ENCODE data around the gene NISCH.

NISCH gene

DNA sequence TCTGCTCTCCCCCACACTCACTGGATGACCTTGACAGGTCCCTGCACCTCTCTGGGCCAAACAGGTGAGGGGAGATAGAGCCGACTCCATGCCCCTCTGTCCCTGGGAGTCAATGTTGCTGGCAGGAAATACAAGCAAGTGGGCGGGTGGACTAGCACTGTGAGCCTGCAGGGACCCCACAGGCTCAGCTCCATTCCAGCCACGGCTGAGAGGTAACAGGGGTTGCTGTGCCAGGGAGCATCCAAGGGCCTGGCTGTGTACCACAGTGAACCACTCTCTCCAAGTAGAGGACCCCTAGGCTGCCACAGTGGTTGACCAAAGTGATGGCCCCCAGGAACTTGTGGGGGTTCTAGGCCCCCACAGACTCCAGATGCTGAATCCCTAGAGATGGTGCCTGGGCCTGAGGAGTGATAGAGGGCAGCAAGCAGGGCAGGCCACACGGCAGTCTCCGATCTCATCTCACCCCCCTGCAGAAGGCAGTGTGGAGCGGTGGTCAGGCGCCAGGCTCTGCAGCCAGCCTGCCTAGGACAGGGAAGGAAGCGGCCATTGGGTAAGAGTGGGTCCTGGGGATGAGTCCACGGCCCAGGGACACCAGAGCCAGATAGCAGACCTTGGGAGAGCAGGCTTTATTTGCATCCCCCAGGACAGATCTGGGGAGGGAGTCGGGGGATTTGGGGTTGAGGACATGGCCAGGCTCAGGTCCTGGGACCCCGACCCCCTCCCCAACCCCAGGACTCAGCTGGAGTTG, 4.7 kb upstream of the NISCH start:
- no peak for DNase-seq

GRCh38 chr3:52451237-52452083, 3.9 kb upstream of the NISCH start:
- no peak for DNase-seq

GRCh38 chr3:52452126-52452525, 3.3 kb upstream of the NISCH start:
- no peak for DNase-seq

- DNase-seq = no peak
Observed at GRCh38 chr3:52452570-52453221, 2.7 kb upstream of the NISCH start.

DNA sequence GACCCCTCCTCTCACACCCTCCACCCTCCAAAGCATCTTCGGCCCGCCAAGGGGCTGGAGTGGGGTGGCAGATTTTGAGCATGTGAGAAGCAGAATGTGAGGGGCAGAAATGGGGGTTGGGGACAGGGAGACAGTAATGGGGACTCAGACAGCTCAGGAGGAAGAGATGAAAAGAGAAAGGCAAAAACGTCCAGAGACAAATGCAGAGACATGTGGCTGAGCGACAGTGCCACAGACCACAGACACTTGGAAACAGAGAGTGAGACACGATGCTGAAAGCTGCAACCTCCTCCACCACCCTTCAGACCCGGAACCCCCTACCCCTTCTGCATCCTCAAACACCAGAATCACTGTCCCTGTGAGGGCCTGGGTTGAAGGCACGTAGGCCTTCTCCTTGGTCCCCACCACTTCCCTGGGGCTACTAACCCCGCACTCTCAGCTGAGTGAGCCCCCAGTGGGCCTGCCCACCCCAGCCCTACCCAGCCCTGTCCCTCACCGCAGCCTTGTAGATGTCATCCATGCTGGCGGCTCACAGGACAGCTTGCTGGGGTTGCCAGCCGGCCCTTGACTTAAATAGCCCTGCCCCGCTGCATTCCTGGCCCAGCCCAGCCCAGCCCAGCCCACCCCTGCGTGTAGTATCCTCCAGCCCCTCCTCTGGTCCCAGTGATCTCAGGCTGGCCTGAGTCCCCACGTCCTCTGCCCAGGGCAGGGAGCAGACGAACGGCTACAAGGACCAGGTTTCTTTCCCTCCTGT, 1.7 kb upstream of the NISCH start, which contains the start of gene TNNC1:
TNNC1 (minus strand) TSS at position 546 of the 754 bp plus-strand sequence; CDS start at position 520, 26 bp downstream.
- no peak for DNase-seq

GRCh38 chr3:52454250-52454937, 1.0 kb upstream of the NISCH start:
- no peak for DNase-seq

- DNase-seq = peak; percentile 33
Observed at GRCh38 chr3:52454938-52455282, 494 bp upstream of the NISCH start.

- no peak for DNase-seq
Observed at GRCh38 chr3:52456169-52456799, 880 bp downstream of the NISCH start.

- DNase-seq = no peak
Observed at GRCh38 chr3:52456800-52457183, 1.4 kb downstream of the NISCH start.

DNA sequence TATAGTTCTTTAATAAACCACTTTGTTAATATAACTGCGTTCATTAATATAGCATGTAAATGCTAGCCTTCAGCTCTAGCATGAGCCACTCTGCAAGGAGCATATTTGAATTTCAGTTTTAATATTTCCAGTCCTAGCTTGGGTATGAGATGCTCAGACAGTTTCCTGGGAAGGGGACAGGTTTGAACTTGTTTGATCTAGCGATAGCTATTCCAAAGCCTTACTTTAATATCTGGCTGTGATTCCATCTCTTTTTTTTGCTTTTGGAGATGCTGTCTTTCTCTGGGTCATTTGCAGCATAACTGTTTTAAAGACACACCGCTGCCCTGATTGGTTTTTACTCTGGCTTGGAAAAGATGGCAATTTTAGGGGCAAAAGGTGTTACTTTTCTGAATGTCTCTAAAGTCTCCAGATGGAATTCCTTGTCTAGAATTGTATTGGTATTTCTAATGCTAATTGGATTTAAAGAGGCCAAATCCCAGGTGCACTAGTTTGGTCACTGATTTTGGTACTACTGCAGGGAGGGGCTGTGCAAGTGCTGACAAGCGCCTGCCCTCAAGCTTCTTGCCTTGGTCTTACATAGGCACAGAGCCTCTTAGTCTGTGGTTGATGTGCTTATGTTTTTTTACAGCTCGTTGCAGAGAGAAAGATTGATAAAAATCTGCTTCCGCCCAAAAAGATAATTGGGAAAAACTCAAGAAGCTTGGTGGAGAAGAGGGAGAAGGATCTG, 2.8 kb downstream of the NISCH start:
- DNase-seq = no peak

GRCh38 chr3:52458770-52459545, 3.6 kb downstream of the NISCH start:
- DNase-seq = no peak

- no peak for DNase-seq
Observed at GRCh38 chr3:52461874-52462273, 6.5 kb downstream of the NISCH start.

DNA sequence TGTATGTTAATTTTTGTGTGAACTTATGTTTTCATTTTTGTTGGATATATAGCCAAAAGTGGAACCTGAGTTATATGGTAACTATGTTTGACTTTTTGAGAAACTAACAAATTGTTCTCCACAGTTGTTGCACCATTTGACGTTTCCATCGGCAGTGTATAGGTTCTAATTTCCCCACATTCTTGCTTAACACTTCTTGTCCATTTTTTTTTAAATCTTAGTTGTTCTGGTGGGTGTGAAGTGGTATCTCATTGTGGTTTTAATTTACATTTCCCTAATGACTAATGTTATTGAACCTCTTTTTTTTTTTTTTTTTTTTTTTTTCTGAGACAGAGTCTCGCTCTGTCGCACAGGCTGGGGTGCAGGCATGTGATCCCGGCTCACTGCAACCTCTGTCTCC, 8.0 kb downstream of the NISCH start:
- DNase-seq = no peak

GRCh38 chr3:52468336-52468735, 12.9 kb downstream of the NISCH start:
- no peak for DNase-seq

DNA sequence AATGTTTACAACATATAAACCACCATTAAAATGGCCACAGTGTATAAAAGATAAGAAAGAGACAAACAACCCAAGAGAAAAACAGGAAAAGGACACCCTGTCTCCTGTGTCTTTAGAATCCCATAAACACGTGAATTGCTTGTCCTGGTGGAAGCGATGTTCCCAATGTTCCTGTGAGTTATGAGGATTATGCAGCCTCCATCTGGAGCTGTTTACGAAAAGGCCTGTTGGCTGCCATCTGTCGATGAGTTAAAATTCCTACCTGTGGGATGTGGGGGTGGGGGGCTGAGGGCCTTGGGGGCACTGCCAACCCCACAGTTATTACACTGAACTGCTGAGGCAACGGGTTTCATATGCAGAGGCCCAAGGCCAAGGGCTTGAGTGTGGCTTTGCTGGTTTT, 13.6 kb downstream of the NISCH start:
- DNase-seq = no peak

GRCh38 chr3:52470920-52471319, 15.5 kb downstream of the NISCH start:
- DNase-seq = no peak

DNA sequence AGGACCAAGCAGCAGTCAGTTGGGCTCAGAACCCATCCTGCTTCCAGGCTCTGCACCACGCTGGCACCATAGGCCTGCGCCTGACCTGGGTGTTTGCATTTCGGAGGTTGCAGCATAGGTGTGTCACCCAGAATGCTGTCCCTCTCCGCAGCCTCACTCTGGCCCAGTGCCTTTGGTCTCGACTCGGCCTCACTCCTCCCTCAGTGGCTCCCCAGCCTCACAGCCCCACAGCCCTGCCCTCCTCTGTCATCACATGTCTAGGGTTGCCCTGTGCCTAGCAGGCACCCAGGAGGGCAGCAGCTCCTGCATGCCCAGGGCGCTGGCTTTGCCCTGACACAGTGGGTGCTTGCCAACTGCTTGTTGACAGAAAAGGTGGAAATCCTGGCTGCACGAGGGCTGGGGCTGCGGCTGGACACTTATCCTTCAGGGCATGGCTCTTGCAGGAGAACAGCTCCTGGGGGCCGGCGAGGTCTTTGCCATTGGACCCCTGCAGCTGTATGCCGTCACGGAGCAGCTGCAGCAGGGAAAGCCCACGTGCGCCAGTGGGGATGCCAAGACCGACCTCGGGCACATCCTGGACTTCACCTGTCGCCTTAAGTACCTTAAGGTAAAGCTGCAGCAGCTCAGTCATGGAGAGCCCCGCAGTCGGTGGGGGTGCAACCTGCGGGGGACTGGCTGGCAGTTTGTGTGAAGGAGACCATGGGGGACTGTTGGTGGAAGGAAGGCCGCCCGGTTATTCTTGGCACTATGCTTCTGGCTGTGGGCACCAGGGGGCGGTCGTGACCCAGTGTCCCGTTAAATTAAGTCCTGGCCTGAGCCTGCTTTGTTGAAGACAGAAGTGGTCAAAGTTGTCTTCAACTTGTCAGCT, 16.2 kb downstream of the NISCH start:
- DNase-seq = peak; percentile 43

DNA sequence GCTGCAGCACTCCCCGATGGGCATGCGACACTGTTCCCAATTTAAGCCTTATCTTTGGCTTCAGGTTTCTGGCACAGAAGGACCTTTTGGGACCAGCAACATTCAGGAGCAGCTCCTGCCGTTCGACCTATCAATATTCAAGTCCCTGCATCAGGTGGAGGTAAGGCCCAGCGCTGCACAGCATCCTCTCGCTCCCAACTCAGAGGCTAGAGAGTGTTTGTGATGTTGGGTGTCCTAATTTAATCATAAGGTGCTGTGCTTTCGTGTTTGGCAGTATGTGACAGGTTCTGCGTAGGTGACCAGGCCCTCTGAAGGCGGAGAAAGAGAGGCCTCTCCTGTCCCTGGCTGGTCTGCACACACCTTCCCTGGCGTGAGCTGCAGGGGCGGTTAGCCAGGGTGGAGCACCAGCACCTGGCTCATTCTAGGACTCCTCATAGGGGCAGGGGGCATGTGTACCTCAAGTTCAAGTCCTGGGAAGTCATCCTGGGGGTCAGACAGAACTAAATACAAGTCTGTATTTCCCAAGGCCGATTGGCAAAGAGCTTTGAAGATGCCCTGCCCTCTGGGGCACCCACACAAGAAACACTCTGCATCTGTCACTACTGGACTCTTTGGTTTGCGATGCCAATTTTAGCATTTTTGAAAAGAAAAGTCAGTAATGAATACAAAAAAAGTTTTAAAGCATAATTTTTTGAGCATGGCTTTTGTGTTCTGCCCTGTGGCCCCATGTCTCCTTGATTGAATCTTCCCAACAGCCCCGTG, 17.0 kb downstream of the NISCH start:
- no peak for DNase-seq

Measured in CD4-positive, alpha-beta T cell treated with Interleukin-17A for 4 hours (primary cell).